NCI-H2196 treated with DMSO at 0.1 percent for 48 hours (cell line): ENCODE measurements around the gene CBFB.
A peak's percentile ranks its signal among the peaks of the same experiment; 100 is the strongest.
"Not testable (repeated sequence)": the region's sequence is repeated elsewhere in the genome, so short reads cannot be mapped to it uniquely, and the experiment has no call there.

ENCODE experiments used
- DNase-seq: peaks from one replicate; lab custom pipeline; 2025; ENCODE audit not compliant: unreplicated experiment; lab: John Stamatoyannopoulos, UW

The CBFB gene

GRCh38 chr16:67040906-67041305 is 12.0 kb downstream of the CBFB start:
- no peak for DNase-seq

GRCh38 chr16:67041520-67041919 is 12.6 kb downstream of the CBFB start:
- DNase-seq = not testable (repeated sequence)

GRCh38 chr16:67043420-67043819 is 14.5 kb downstream of the CBFB start:
- no peak for DNase-seq

- DNase-seq = no peak
Observed at GRCh38 chr16:67050796-67051195, 21.8 kb downstream of the CBFB start.

GRCh38 chr16:67052399-67052798 is 23.4 kb downstream of the CBFB start:
- no peak for DNase-seq

GRCh38 chr16:67053767-67054334 is 24.9 kb downstream of the CBFB start:
- no peak for DNase-seq

- DNase-seq = no peak
Observed at GRCh38 chr16:67054901-67055300, 26.0 kb downstream of the CBFB start.

- DNase-seq = no peak
Observed at GRCh38 chr16:67055712-67056487, 27.0 kb downstream of the CBFB start.

- DNase-seq = no peak
Observed at GRCh38 chr16:67063008-67063407, 34.1 kb downstream of the CBFB start.

GRCh38 chr16:67068212-67068753 is 39.3 kb downstream of the CBFB start:
- no peak for DNase-seq

GRCh38 chr16:67071476-67072048 is 42.6 kb downstream of the CBFB start:
- no peak for DNase-seq

GRCh38 chr16:67075331-67075730 is 46.4 kb downstream of the CBFB start:
- no peak for DNase-seq

- DNase-seq = peak; percentile 17
Observed at GRCh38 chr16:67077871-67078270, 48.9 kb downstream of the CBFB start.

GRCh38 chr16:67082100-67082499 is 53.2 kb downstream of the CBFB start:
- DNase-seq = no peak

GRCh38 chr16:67082891-67083290 is 53.9 kb downstream of the CBFB start:
- no peak for DNase-seq

- no peak for DNase-seq
Observed at GRCh38 chr16:67084345-67085028, 55.5 kb downstream of the CBFB start.

- DNase-seq = no peak
Observed at GRCh38 chr16:67086822-67087221, 57.9 kb downstream of the CBFB start.

GRCh38 chr16:67087291-67087690 is 58.3 kb downstream of the CBFB start:
- no peak for DNase-seq

- DNase-seq = no peak
Observed at GRCh38 chr16:67087803-67088202, 58.9 kb downstream of the CBFB start.

GRCh38 chr16:67088551-67088950 is 59.6 kb downstream of the CBFB start:
- no peak for DNase-seq

- DNase-seq = no peak
Observed at GRCh38 chr16:67089101-67089500, 60.2 kb downstream of the CBFB start.
